GM21447 (cell line): ENCODE measurements around the gene OPRL1.

ENCODE experiments used
- ATAC-seq: cut with Tn5 transposase; IDR thresholded peaks from one replicate; pipeline ENCODE4 v1.9.1; 2021; ENCODE audit not compliant: unreplicated experiment

OPRL1 gene

DNA sequence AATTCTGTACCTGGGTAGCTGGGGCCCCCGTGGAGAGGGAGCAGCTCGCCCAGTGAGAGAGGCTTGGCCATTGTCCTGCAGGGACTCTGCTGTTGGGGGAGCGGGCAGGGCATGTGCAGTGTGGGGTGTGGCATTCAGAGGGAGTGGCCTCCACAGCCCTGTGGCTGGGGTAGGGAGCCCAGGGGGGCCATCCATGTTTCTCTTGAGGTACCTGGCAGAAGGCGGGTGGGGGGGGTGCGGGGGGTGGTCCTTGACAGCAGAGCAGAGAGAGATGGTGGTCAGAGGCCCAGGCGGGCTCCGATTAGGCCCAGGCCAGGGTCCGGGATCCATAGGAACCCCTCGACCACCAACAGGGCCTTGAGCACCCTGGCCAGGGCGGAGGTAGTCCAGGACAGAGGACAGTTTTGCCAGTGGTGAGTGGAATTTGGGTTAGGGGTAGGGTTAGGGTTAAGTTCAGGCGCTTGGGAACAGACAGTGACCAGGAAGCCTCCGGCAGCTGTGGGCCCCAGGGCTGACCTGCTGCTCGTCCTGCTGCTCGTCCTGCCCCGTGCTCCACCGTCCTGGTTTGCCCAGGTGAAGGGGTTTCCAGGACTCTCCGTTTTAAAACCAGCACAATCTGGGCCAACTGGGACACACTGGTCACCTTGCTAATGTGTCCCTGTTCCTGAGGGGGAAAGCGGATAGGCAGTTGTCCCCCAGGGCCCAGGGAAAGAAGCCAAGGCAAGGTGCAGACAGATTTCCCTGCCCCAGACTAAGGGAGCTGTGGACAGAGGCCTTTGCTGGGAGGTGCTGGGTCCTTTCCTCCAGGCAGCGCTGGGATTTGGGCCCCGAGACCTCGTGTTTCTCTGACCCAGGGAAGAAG is 59.5 kb downstream of the OPRL1 start:
- ATAC-seq: no peak

DNA sequence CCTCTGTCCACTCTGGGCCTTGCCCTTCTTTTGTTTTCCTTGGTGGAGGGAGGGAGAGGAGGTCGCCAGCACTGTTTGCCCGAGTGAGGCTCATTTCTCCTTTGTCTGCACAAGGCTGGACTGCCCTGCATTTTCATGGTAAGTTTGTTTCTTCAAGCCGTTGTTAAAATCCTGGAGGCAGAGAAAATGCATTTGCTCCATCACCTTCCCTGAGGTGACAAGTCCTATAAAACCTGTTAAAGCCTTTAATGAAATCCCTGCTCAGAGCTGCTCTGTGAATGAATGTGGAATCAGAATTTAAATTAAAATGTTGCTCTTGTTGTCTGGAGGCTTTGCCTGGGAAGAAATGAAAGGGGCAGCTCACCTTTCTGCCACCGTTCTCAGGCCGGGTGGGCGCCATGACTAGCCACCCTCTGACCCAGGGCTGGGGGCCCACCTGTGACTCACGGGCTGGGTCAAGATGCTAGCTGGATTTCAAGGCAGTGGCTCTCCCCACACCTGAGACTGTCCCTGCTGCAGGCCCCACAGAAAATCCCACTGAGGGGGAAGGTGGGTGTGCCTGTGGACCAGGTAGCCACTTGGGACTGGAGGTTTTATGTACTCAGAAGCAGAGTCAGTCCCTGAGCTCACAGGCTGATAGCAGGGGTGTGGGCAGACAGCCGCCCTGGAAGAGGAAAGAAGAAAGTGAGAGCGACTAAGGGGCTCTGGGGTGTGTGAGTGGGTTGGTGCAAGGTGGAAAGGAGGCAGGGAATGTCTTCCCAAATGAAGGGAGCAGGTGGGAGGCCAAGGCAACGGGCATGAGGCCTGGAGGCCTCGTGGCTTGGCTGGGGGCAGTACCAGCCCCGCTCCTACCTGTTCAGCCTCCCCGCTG is 60.4 kb downstream of the OPRL1 start:
- ATAC-seq: no peak

DNA sequence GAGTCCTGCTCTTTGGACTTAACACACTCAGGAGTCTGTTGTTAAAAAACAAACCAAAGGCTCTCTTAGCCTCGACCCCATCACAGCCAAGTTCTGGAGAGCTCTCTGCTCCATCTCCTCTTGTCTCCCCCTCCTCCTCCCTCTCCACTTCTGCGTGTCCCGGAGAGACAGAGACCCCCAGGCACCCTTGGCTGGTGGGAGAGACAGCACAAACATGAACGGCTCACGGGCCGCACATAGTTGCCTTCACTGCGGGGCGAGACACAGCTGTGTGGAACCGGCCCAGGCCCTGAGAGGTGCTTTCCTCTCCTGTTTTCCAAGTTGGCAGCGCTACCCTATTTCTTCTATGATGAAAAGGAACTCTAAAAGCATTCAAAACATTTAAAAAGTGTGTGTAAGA is 61.1 kb downstream of the OPRL1 start:
- no peak for ATAC-seq

DNA sequence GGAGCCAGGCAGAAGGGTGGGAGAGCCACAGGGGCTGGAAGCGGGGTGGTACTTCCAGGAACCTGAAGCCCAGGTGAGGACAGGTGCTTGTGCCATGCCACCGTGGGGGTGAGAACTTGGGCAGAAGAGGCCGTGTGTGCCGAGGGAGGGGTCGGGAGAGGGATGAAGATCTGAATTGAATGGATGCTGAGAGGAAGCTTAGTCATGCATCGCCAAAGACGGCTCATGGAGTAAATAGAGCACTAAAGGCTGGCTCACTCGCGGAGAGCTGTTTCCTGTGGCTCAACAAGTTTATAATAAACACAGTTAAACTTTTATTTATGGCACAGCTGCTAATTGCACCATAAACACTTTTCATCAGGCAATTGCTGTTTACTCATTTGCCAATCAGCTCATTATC is 62.7 kb downstream of the OPRL1 start:
- ATAC-seq: no peak

DNA sequence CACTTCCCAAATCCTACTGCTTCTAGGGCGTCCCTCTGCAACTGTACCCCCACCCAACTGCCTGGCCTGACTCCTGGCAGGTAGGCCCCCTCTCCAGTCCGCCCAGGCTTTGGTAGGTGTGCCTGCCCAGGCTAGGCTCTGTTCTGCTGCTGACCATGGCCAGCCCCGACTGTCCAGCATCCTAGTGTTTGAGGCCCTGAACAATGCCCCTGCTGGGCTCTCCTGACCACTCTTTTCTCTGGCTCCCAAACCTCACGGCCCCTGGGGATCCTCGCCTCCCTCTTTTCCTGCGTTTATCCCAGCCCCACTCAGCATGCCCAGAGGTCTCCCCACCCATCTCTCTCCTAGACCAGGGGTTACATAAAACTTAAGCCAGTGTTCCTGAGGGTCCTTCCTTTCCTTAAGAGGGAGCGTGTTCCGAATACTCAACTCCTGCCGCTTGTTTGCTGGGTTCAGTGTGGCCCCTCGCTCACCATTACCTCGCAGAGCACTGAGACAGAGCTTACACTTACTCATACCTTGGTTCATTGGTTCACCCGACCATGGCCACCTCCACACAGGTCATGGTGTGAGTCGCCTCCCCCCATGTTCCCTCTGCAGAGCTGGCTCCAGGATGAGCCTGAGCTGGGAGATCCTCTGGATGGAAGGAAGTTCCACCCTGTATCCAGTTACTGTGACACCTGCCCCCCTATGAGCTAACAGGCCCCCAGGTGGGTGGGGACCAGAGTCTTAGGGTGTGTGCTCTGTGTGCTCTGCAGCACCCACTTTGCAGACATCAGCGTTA is 63.3 kb downstream of the OPRL1 start:
- ATAC-seq: no peak

DNA sequence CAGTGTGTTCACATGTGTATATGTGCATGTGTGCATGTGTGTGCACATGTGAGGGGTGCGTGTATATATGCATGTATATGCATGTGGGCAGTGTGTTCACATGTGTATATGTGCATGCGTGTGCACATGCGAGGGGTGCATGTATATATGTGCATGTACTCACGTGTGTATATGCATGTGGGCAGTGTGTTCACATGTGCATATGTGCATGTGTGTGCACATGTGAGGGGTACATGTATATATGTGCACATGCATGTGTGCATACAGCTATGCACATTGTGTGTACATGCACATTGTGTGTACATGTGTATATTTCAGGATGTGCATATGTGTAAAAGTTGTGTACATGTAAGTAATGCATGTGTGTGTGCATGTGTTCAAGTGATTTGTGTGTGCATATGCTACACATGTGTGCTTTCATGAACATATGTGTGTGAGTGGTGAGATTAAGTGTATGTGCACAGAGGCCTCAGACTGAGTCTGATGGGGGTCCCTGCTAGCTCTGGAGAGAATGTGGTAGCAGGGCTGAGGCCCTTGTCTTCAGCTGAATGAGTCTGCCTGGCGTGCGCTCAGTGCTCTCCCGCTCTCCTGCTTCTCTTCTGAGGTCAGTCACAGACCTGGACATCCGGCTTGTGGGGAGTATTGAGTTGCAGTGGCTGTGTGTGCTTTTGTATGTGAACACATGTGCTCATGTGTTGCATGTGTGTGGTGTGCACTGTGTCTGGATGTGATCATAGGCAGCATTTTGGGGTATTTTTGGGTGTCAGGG is 64.4 kb downstream of the OPRL1 start:
- no peak for ATAC-seq

DNA sequence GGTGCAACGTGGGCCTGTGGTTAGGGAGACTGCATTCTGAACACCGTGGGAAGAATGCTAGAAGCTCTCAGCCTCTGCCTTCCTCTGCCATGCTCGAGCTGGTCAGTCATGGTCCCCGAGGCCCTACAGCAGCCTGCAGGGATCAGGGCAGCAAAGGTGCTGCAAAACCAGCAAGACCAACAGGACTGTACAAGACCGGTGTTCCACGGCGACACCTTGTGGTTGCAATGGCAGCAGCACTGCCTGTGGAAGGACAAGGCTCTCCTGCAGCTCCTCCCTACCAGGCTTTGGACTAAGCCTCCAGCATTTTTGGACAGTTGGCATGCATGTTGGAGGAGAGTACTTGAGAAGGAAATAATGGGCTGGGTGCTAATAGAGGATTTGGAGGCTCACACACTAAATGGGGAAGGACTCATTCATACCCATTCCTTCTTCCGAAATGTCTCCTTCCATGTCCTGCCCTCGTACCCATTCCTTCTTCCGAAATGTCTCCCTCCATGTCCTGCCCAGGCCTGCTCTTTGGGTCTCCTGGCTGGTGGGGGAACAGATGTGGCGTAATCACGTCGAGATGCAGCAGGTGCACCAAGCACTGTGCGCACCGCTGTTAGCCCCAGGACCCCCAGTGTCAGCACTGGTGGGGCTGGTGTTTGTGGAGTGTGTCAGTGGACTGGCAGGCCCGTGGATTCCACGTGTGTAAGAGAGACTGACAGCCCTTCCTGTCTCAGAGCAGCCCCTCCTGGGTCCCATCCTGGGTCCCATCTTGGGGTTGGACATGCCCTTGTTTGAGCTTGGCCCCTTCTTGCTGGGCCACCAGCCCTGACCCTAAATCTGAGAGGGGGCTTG is 65.8 kb downstream of the OPRL1 start:
- ATAC-seq: no peak

DNA sequence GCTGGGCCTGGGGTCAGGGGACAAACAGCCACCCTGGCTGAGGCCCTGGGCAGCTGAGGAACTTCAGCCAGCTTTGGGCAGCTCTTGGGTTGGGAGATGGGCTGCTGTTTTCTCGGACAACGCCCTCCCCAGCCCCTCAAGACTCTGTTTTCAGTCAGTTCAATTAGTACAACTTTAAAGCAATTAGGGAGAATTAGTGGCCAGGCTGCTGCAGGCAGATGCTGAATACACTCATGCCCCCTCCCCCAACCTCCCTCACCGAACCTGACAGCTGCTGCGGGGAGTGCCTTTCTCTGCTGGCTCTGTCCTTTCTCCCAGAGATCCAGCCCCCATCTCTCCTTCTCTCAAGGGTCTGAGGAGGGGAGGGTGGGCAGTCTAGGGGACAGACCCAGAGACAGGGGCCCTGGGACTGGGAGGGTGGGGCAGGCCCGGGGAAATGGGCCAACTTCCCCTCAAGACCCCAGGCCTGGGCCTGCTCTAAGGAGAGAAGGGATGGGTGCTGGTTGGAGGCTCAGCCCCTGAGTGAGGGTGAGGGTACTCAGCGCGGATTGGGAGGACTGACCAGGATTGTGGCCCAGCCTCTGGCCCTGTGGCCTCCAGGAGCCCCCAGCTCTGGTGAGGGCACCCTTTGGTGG is 66.5 kb downstream of the OPRL1 start:
- no peak for ATAC-seq

DNA sequence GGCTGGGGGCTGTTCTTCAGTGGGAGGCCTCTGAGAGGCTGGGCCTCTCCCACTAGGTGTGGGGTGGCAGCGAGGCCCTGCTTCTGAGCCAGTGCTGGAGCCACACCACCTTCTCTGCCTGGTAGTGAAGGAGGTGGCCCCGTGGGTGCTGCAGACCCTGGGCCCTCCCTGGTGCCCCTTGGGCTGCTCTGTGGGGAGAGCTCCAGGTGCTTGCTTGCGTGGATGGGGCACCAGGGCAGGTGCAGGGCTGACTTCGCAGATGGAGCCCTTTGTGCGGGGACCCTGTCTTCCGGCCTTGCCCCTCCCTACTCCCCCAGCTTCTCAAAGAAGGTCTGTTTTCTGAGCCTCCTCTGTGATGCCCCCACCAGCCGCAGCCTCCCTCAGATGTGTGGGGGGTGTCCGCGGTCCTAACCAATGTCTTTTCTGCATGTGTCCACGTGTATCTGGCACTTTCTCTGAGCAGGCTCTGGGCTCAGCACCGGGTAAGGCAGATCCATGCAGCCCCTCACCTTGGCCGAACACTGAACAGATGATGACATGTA is 67.1 kb downstream of the OPRL1 start:
- no peak for ATAC-seq

DNA sequence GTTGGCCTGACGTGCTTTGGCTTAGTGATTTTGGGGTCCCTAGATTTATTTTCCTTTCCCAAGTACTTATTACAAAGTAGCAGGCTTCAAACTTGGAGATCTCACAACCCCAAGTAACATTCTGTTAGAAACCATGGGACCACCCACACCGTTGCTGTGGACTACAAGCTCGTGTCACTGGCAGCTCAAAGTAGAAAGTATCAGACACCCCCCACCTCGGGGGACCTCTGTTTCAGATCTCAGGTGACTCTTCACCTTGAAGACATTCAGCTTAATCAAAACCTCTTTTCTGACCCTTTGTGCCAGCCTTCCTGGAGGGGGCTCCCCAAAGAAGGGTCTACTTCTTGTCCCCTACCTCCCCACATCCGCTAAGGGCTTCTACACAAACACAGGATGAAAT is 68.7 kb downstream of the OPRL1 start:
- no peak for ATAC-seq

DNA sequence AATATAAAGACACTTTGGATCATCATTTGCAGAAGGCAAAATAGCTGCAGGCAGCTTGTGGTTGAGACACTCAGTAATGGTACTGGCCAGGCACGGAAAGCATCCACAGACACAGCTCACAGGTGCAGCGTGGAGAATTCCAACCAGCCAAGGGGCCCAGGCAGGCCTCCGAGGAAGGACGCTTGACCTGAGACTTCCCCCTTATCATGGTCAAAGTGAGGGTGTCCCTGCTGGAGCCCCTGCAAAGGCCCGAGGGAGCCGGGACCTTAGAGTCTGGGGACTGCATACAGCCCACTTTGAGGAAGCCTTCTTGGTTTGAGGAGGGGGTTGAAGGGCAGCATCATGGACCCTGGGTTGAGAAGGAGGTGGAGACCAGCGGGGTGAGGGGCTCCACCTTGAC is 69.3 kb downstream of the OPRL1 start:
- no peak for ATAC-seq

DNA sequence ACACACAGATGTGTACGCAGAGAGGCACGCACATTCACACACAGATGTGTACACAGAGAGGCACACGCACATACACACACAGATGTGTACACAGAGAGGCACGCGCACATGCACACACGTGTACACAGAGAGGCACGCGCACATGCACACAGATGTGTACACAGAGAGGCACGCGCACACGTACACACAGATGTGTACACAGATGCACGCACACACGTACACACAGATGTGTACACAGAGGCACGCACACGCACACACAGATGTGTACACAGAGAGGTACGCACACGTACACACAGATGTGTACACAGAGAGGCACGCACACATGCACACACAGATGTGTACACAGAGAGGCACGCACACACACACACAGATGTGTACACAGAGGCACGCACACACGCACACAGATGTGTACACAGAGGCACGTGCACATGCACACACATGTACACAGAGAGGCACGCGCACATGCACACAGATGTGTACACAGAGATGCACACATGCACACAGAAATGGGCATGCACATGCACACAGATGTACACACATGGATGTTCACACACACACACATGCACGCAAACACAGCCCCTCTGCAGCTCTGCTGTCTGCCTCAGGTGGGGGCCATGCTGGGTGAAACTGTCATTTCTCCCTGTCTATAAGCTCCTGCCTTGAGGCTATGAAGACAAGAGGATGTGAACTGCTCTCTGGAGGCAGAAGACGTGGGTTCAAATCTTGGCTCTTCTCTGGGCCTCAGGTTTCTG is 70.1 kb downstream of the OPRL1 start:
- no peak for ATAC-seq
